ENCODE measurements around the gene SMIM32. TPM values are rescaled to one million over a fixed set of nuclear protein-coding genes. Genes with fewer than 3 reads are reported as not detected.
A peak's percentile ranks its signal among the peaks of the same experiment; 100 is the strongest.

The SMIM32 gene
- total and polyA plus RNA-seq, 7 experiments from 2014 or later: not detected

GRCh38 chr5:136174021-136174659, 18.8 kb downstream of the SMIM32 start:
- POLR2A ChIA-PET: no interaction called here

DNA sequence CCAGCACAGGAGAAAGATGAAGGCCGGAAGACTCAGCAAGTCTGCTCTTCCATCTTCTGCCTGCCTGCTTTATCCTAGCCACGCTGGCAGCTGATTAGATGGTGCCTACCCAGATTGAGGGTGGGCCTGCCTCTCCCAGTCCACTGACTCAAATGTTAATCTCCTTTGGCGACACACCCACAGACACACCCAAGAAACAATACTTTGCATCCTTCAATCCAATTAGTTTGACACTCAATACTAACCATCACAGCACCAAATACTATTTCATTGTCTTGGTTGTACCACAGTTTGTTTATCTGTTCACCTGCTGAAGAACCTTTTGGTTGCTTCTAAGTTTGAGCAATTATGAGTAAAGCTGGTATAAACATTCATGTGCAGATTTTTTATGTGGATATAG, 23.7 kb downstream of the SMIM32 start:
- CTCF ChIA-PET: no interaction called here
- Mint-ChIP-seq H3K4me3 (no peak overlapping the region), H3K27me3 (peaks cover 0 to 6% (median 0%) of the 10 kb centered on the region in 5 donors), H3K36me3 (peaks cover 0 to 8% (median 0%) of the 10 kb centered on the region in 5 donors), H3K4me1 (peaks cover 0 to 1% (median 0%) of the 10 kb centered on the region in 7 donors), H3K9me3 (peaks cover 0 to 4% (median 0%) of the 10 kb centered on the region in 11 donors), H3K27ac (no peak overlapping the region)
- intact Hi-C loops (cut with micrococcal nuclease): no loop called here
- Histone ChIP-seq H3K4me1 (ENCODE audit: control insufficient read depth in 2 of 2, insufficient read depth in 2 of 2, low read length in 2 of 2) (no peaks in the 10 kb centered on the region), H3K27me3 (ENCODE audit: control insufficient read depth in 2 of 2, insufficient read depth in 2 of 2, low read length in 2 of 2) (no peaks in the 10 kb centered on the region), H3K9me3 (ENCODE audit: control insufficient read depth in 2 of 3, low read length in 3 of 3) (no peaks in the 10 kb centered on the region), H3K4me3 (ENCODE audit: low read length) (no peak overlapping the region), H3K36me3 (ENCODE audit: control insufficient read depth in 2 of 3, insufficient read depth in 3 of 3, low read length in 3 of 3) (no peaks in the 10 kb centered on the region), H3K27ac (ENCODE audit: low read depth, low read length) (no peak overlapping the region)
- DNase-seq: no peak
- ATAC-seq: no peak
- POLR2A ChIA-PET: no interaction called here

More at GRCh38 chr5:136174021-136174659, 18.8 kb downstream of the SMIM32 start:
- H3K27me3 ChIP-seq (ENCODE audit: control insufficient read depth in 2 of 2, insufficient read depth in 2 of 2, low read length in 2 of 2): no peaks in the 10 kb centered on the region
- DNase-seq (peak in 1 of 9 donors; percentile 5), ATAC-seq (no peak)
- peaks cover 0 to 1% (median 0%) of the 10 kb centered on the region in 7 donors for H3K4me1 Mint-ChIP-seq
- H3K27ac ChIP-seq (ENCODE audit: low read depth, low read length): no peak overlapping the region
- peaks cover 0 to 4% (median 0%) of the 10 kb centered on the region in 11 donors for H3K9me3 Mint-ChIP-seq
- intact Hi-C loops (cut with micrococcal nuclease): loop anchor here in 1 of 2 donors (1.0 kb wide), 3 partner anchors 92 to 287 kb away; no protein-coding TSS in a partner anchor
- no peak overlapping the region for H3K4me3 Mint-ChIP-seq
- no peaks in the 10 kb centered on the region for H3K36me3 ChIP-seq (ENCODE audit: control insufficient read depth in 2 of 3, insufficient read depth in 3 of 3, low read length in 3 of 3)
- no peak overlapping the region for H3K27ac Mint-ChIP-seq
- no peaks in the 10 kb centered on the region for H3K4me1 ChIP-seq (ENCODE audit: control insufficient read depth in 2 of 2, insufficient read depth in 2 of 2, low read length in 2 of 2)
- H3K36me3 Mint-ChIP-seq: peaks cover 0 to 9% (median 4%) of the 10 kb centered on the region in 5 donors
- no peaks in the 10 kb centered on the region for H3K9me3 ChIP-seq (ENCODE audit: control insufficient read depth in 2 of 3, low read length in 3 of 3)
- no peaks in the 10 kb centered on the region for H3K27me3 Mint-ChIP-seq
- no peak overlapping the region for H3K4me3 ChIP-seq (ENCODE audit: low read length)
- CTCF ChIA-PET: no interaction called here

DNA sequence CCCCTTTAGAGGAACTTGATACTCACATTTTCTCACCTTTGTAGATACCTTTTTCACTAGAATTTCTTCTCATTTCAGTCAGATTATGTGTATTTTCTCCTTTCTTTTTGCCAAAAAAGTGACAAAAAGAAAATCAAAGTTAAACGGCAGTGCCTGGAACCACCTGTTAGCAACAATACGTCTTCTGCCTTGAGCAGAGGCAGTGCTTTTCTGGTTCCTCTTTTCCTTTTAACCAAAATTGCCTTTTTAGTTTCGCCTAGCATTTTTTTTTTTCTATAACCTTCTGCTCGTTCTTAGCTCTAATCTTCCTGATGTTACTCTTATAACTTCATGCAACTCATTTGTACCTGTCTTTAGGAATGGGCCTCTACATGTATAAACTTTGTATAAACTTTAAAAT, 26.1 kb downstream of the SMIM32 start:
- Mint-ChIP-seq H3K27me3 (peaks cover 0 to 6% (median 0%) of the 10 kb centered on the region in 5 donors), H3K4me1 (peaks cover 0 to 1% (median 0%) of the 10 kb centered on the region in 7 donors), H3K4me3 (no peak overlapping the region), H3K36me3 (peaks cover 0 to 8% (median 0%) of the 10 kb centered on the region in 5 donors), H3K27ac (no peak overlapping the region), H3K9me3 (peaks cover 0 to 4% (median 0%) of the 10 kb centered on the region in 11 donors)
- intact Hi-C loops (cut with micrococcal nuclease): no loop called here
- H3K27ac ChIP-seq (ENCODE audit: low read depth, low read length): no peak overlapping the region
- no peak for ATAC-seq
- no peak overlapping the region for H3K4me3 ChIP-seq (ENCODE audit: low read length)
- POLR2A ChIA-PET: no interaction called here
- H3K36me3 ChIP-seq (ENCODE audit: control insufficient read depth in 2 of 3, insufficient read depth in 3 of 3, low read length in 3 of 3): no peaks in the 10 kb centered on the region
- CTCF ChIA-PET: no interaction called here
- no peaks in the 10 kb centered on the region for H3K27me3 ChIP-seq (ENCODE audit: control insufficient read depth in 2 of 2, insufficient read depth in 2 of 2, low read length in 2 of 2)
- DNase-seq: no peak
- H3K4me1 ChIP-seq (ENCODE audit: control insufficient read depth in 2 of 2, insufficient read depth in 2 of 2, low read length in 2 of 2): no peaks in the 10 kb centered on the region
- no peaks in the 10 kb centered on the region for H3K9me3 ChIP-seq (ENCODE audit: control insufficient read depth in 2 of 3, low read length in 3 of 3)

- no peak overlapping the region for H3K4me3 ChIP-seq (ENCODE audit: low read length)
- no peak overlapping the region for H3K4me3 Mint-ChIP-seq
- ChIA-PET CTCF (no interaction called here), POLR2A (no interaction called here)
- H3K4me1 Mint-ChIP-seq: peaks cover 0 to 2% (median 0%) of the 10 kb centered on the region in 7 donors
- peaks cover 0 to 6% (median 0%) of the 10 kb centered on the region in 5 donors for H3K27me3 Mint-ChIP-seq
- H3K4me1 ChIP-seq (ENCODE audit: control insufficient read depth in 2 of 2, insufficient read depth in 2 of 2, low read length in 2 of 2): no peaks in the 10 kb centered on the region
- no peaks in the 10 kb centered on the region for H3K9me3 ChIP-seq (ENCODE audit: control insufficient read depth in 2 of 3, low read length in 3 of 3)
- no peak overlapping the region for H3K27ac Mint-ChIP-seq
- ATAC-seq (no peak), DNase-seq (no peak)
- intact Hi-C loops (cut with micrococcal nuclease): no loop called here
- peaks cover 0 to 4% (median 0%) of the 10 kb centered on the region in 5 donors for H3K36me3 Mint-ChIP-seq
- no peaks in the 10 kb centered on the region for H3K27me3 ChIP-seq (ENCODE audit: control insufficient read depth in 2 of 2, insufficient read depth in 2 of 2, low read length in 2 of 2)
- no peaks in the 10 kb centered on the region for H3K36me3 ChIP-seq (ENCODE audit: control insufficient read depth in 2 of 3, insufficient read depth in 3 of 3, low read length in 3 of 3)
- no peak overlapping the region for H3K27ac ChIP-seq (ENCODE audit: low read depth, low read length)
- peaks cover 0 to 1% (median 0%) of the 10 kb centered on the region in 11 donors for H3K9me3 Mint-ChIP-seq
Observed at GRCh38 chr5:136164226-136164625, 28.7 kb downstream of the SMIM32 start.

GRCh38 chr5:136162008-136162407, 31.0 kb downstream of the SMIM32 start:
- H3K36me3 ChIP-seq (ENCODE audit: control insufficient read depth in 2 of 3, insufficient read depth in 3 of 3, low read length in 3 of 3): no peaks in the 10 kb centered on the region
- DNase-seq (no peak), ATAC-seq (no peak)
- peaks cover 0 to 4% (median 0%) of the 10 kb centered on the region in 5 donors for H3K36me3 Mint-ChIP-seq
- intact Hi-C loops (cut with micrococcal nuclease): no loop called here
- H3K4me1 Mint-ChIP-seq: peaks cover 0 to 2% (median 0%) of the 10 kb centered on the region in 7 donors
- H3K27me3 Mint-ChIP-seq: peaks cover 0 to 8% (median 0%) of the 10 kb centered on the region in 5 donors
- no peak overlapping the region for H3K27ac Mint-ChIP-seq
- H3K27ac ChIP-seq (ENCODE audit: low read depth, low read length): no peak overlapping the region
- no peaks in the 10 kb centered on the region for H3K27me3 ChIP-seq (ENCODE audit: control insufficient read depth in 2 of 2, insufficient read depth in 2 of 2, low read length in 2 of 2)
- H3K9me3 ChIP-seq (ENCODE audit: control insufficient read depth in 2 of 3, low read length in 3 of 3): no peaks in the 10 kb centered on the region
- no peaks in the 10 kb centered on the region for H3K4me1 ChIP-seq (ENCODE audit: control insufficient read depth in 2 of 2, insufficient read depth in 2 of 2, low read length in 2 of 2)
- H3K4me3 Mint-ChIP-seq: no peak overlapping the region
- ChIA-PET CTCF (no interaction called here), POLR2A (no interaction called here)
- H3K9me3 Mint-ChIP-seq: peaks cover 0 to under 1% (median 0%) of the 10 kb centered on the region in 11 donors
- no peak overlapping the region for H3K4me3 ChIP-seq (ENCODE audit: low read length)

- Histone ChIP-seq H3K4me1 (ENCODE audit: control insufficient read depth in 2 of 2, insufficient read depth in 2 of 2, low read length in 2 of 2) (no peaks in the 10 kb centered on the region), H3K27ac (ENCODE audit: low read depth, low read length) (no peak overlapping the region), H3K9me3 (ENCODE audit: control insufficient read depth in 2 of 3, low read length in 3 of 3) (no peaks in the 10 kb centered on the region), H3K27me3 (ENCODE audit: control insufficient read depth in 2 of 2, insufficient read depth in 2 of 2, low read length in 2 of 2) (no peaks in the 10 kb centered on the region), H3K36me3 (ENCODE audit: control insufficient read depth in 2 of 3, insufficient read depth in 3 of 3, low read length in 3 of 3) (no peaks in the 10 kb centered on the region), H3K4me3 (ENCODE audit: low read length) (no peak overlapping the region)
- Mint-ChIP-seq H3K4me1 (peaks cover 0 to 4% (median 0%) of the 10 kb centered on the region in 7 donors), H3K4me3 (no peak overlapping the region), H3K36me3 (peaks cover 0 to 9% (median 0%) of the 10 kb centered on the region in 5 donors), H3K27me3 (peaks cover 0 to 8% (median 0%) of the 10 kb centered on the region in 5 donors), H3K27ac (no peak overlapping the region), H3K9me3 (peaks cover 0 to 2% (median 0%) of the 10 kb centered on the region in 11 donors)
- ChIA-PET POLR2A (no interaction called here), CTCF (no interaction called here)
- DNase-seq: no peak
- intact Hi-C loops (cut with micrococcal nuclease): no loop called here
- no peak for ATAC-seq
Observed at GRCh38 chr5:136159457-136159856, 33.5 kb downstream of the SMIM32 start.

DNA sequence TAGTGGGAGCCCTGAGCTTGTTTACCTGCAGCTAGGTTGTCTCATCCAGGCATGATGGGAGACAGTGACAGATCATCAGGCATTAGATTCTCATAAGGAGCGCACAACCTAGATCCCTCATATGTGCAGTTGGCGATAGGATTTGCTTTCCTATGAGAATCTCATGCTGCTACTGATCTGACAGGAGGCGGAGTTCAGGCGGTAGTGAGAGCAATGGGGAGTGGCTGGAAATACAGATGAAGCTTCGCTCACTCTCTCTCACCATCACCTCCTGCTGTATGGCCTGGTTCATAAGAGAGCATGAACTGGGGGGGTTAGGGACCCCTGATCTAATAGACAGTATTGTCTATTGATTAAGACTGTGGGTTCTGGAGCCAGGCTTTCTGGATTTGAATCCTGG, 35.4 kb downstream of the SMIM32 start:
- peaks cover 0 to 2% (median 0%) of the 10 kb centered on the region in 11 donors for H3K9me3 Mint-ChIP-seq
- ATAC-seq: no peak
- no peaks in the 10 kb centered on the region for H3K4me1 ChIP-seq (ENCODE audit: control insufficient read depth in 2 of 2, insufficient read depth in 2 of 2, low read length in 2 of 2)
- H3K27ac ChIP-seq (ENCODE audit: low read depth, low read length): no peak overlapping the region
- no peak overlapping the region for H3K27ac Mint-ChIP-seq
- H3K36me3 ChIP-seq (ENCODE audit: control insufficient read depth in 2 of 3, insufficient read depth in 3 of 3, low read length in 3 of 3): peaks cover 0 to 3% (median 0%) of the 10 kb centered on the region in 3 experiments
- intact Hi-C loops (cut with micrococcal nuclease): no loop called here
- H3K4me1 Mint-ChIP-seq: peaks cover 0 to 4% (median 0%) of the 10 kb centered on the region in 7 donors
- H3K27me3 ChIP-seq (ENCODE audit: control insufficient read depth in 2 of 2, insufficient read depth in 2 of 2, low read length in 2 of 2): no peaks in the 10 kb centered on the region
- no peak overlapping the region for H3K4me3 ChIP-seq (ENCODE audit: low read length)
- peaks cover 0 to 8% (median 0%) of the 10 kb centered on the region in 5 donors for H3K27me3 Mint-ChIP-seq
- H3K36me3 Mint-ChIP-seq: peaks cover 0 to 15% (median 0%) of the 10 kb centered on the region in 5 donors
- POLR2A ChIA-PET: no interaction called here
- DNase-seq: no peak
- no peaks in the 10 kb centered on the region for H3K9me3 ChIP-seq (ENCODE audit: control insufficient read depth in 2 of 3, low read length in 3 of 3)
- CTCF ChIA-PET: no interaction called here
- no peak overlapping the region for H3K4me3 Mint-ChIP-seq

Measured in naive thymus-derived CD4-positive, alpha-beta T cell (primary cell).